Measurements from ENCODE around the gene POU2AF1. TPM values are rescaled to one million over a fixed set of nuclear protein-coding genes. Genes with fewer than 3 reads are reported as not detected.

The POU2AF1 gene
- total and polyA plus RNA-seq, 8 donors: 0.38 to 4.5 (median 0.98) TPM

- Histone ChIP-seq H3K4me3 (no peak overlapping the region), H3K27ac (no peak overlapping the region), H3K36me3 (no peaks in the 10 kb centered on the region), H3K4me1 (no peaks in the 10 kb centered on the region), H3K27me3 (no peaks in the 10 kb centered on the region), H3K9me3 (no peaks in the 10 kb centered on the region)
- peak; percentile 48 for ATAC-seq
- TF ChIP-seq CTCF (IDR thresholded peaks at IDR 0.05): no peak
- intact Hi-C loops (cut with DNase I): no loop called here
- no peak for DNase-seq
These were observed 13.1 kb downstream of the POU2AF1 start for GRCh38 chr11:111365722-111366559.

GRCh38 chr11:111364503-111364902 lies 14.6 kb downstream of the POU2AF1 start:
- no peak for ATAC-seq
- H3K9me3 ChIP-seq: no peaks in the 10 kb centered on the region
- H3K4me3 ChIP-seq: no peak overlapping the region
- H3K4me1 ChIP-seq: no peaks in the 10 kb centered on the region
- DNase-seq: no peak
- H3K36me3 ChIP-seq: no peaks in the 10 kb centered on the region
- TF ChIP-seq CTCF (IDR thresholded peaks at IDR 0.05): no peak
- intact Hi-C loops (cut with DNase I): no loop called here
- no peaks in the 10 kb centered on the region for H3K27me3 ChIP-seq
- no peak overlapping the region for H3K27ac ChIP-seq

- no peaks in the 10 kb centered on the region for H3K9me3 ChIP-seq
- ATAC-seq (no peak), DNase-seq (no peak)
- no peaks in the 10 kb centered on the region for H3K27me3 ChIP-seq
- TF ChIP-seq CTCF (IDR thresholded peaks at IDR 0.05): no peak
- intact Hi-C loops (cut with DNase I): no loop called here
- no peak overlapping the region for H3K4me3 ChIP-seq
- H3K27ac ChIP-seq: no peak overlapping the region
- no peaks in the 10 kb centered on the region for H3K4me1 ChIP-seq
- H3K36me3 ChIP-seq: no peaks in the 10 kb centered on the region
These were observed 15.1 kb downstream of the POU2AF1 start for GRCh38 chr11:111363985-111364384.

- peak in 1 of 4 donors; percentile 65 for DNase-seq
- Histone ChIP-seq H3K36me3 (no peaks in the 10 kb centered on the region), H3K4me3 (no peak overlapping the region), H3K27ac (no peak overlapping the region), H3K27me3 (no peaks in the 10 kb centered on the region), H3K4me1 (no peaks in the 10 kb centered on the region), H3K9me3 (no peaks in the 10 kb centered on the region)
- ATAC-seq: peak; percentile 75
- TF ChIP-seq CTCF (IDR thresholded peaks at IDR 0.05): no peak
- intact Hi-C loops (cut with DNase I): no loop called here
These were observed 16.1 kb downstream of the POU2AF1 start for GRCh38 chr11:111362887-111363411.

GRCh38 chr11:111361874-111362273 lies 17.2 kb downstream of the POU2AF1 start:
- Histone ChIP-seq H3K4me3 (no peak overlapping the region), H3K27ac (no peak overlapping the region), H3K4me1 (no peaks in the 10 kb centered on the region), H3K9me3 (no peaks in the 10 kb centered on the region), H3K27me3 (no peaks in the 10 kb centered on the region), H3K36me3 (no peaks in the 10 kb centered on the region)
- ATAC-seq (no peak), DNase-seq (no peak)
- intact Hi-C loops (cut with DNase I): no loop called here
- TF ChIP-seq CTCF (IDR thresholded peaks at IDR 0.05): no peak

Measured in left lung (tissue), 10 donors.